C1 segment of cervical spinal cord (tissue), 14 donors: Measurements from ENCODE around the gene FUBP1.
A peak's percentile ranks its signal among the peaks of the same experiment; 100 is the strongest.
"Not testable (repeated sequence)": the region's sequence is repeated elsewhere in the genome, so short reads cannot be mapped to it uniquely, and the experiment has no call there.

Experiments
- DNase-seq, 14 donors: peaks; one replicate each; lab custom pipeline; 2025; lab: John Stamatoyannopoulos, UW

FUBP1 gene, protein sequence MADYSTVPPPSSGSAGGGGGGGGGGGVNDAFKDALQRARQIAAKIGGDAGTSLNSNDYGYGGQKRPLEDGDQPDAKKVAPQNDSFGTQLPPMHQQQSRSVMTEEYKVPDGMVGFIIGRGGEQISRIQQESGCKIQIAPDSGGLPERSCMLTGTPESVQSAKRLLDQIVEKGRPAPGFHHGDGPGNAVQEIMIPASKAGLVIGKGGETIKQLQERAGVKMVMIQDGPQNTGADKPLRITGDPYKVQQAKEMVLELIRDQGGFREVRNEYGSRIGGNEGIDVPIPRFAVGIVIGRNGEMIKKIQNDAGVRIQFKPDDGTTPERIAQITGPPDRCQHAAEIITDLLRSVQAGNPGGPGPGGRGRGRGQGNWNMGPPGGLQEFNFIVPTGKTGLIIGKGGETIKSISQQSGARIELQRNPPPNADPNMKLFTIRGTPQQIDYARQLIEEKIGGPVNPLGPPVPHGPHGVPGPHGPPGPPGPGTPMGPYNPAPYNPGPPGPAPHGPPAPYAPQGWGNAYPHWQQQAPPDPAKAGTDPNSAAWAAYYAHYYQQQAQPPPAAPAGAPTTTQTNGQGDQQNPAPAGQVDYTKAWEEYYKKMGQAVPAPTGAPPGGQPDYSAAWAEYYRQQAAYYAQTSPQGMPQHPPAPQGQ

GRCh38 chr1:77978969-77979876 lies at the start of gene FUBP1:
TSS of gene FUBP1 (minus strand) at chr1:77979072. CDS start at chr1:77979004, 68 bp downstream.
- peak; percentile 39 to 97 (median 90) for DNase-seq

- not testable (repeated sequence) for DNase-seq
These were observed 42.3 kb upstream of the FUBP1 start for GRCh38 chr1:78021134-78021533.

GRCh38 chr1:78019024-78019423 lies 40.2 kb upstream of the FUBP1 start:
- no peak for DNase-seq

DNA sequence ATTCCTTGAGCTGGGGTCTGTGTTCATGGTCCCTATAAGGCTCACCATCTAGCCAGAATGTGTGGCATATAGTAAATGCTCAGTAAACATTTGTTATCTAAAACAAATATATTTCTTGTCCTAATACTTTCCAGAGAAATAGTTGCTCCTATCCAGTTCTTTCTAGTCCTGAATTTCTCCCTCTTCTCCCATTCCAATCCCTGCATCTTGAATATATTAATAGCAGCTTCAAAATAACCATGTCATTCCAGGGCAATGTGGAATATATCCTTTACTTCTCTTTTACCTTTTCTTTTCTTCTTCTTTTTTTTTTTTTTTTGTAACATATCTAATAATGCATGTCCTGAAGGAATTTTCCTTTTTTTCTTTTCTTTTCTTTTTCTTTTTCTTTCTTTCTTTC lies 36.3 kb upstream of the FUBP1 start:
- no peak for DNase-seq

- no peak for DNase-seq
These were observed 32.2 kb upstream of the FUBP1 start for GRCh38 chr1:78011050-78011449.

- no peak for DNase-seq
These were observed 31.0 kb upstream of the FUBP1 start for GRCh38 chr1:78009836-78010235.

DNA sequence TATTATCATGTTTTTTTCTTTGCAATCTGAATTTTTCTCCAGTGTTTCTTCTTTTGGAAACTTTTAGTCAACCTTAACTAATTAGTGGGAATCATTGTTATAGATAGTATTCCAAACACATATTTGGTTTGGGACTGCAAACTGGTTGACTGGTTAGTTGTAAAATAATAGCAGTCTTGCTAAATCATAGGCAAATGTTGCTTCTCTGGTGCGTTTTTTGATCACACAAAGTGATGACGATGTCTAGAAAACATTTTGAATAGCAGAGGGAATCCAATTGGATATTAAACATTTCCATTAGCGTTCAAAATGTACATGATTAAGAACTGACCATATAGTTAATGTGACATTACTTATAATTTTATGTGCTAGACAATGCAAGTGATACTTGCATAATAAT lies 30.4 kb upstream of the FUBP1 start:
- DNase-seq, result no peak

DNA sequence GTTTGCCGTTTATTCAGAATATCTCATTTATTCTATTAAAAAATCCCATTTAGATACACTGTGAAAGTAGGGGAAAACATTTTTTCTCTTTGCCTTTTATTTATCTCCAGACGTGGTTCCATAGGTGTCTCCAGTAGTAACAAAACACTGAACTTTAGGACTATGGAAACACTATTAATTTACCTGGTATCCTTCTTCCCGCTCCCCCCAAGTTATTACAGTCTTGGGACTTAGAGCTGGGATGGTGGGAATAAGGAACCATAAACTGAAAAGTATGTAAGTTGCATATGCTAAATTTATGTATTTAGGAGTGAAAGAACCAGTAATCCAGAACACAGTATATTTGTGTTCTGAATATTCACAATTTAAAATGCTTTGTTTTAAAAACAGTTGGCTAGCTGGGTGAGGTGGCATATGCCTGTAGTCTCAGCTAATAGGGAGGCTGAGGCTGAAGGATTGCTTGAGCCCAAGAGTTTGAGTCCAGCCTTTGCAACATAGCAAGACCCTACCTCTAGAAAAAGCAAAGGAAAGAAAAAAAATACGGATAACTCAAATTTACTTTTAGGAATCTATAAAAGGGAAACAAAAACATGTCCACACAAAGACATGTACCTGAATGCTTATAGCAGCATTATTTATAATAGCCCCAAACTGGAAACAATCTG lies 28.9 kb upstream of the FUBP1 start:
- no peak for DNase-seq

DNA sequence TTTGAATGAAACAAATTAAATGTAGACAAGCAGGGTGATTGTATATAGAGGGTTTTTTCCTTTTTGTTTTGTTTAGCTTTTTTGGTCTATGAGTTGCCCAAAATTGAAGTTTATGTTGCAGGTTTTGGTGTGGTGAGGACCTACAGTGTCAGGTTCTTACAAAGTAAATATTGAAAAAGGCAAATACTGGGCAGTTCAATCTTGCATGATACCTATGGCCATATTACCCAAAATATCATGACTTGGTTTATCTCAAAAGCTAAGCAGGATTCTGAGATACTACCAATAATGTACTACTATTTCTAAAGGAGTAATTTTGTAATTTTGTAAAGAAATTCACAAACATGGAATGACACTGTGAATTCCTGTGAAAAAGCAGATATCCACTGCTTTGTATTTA lies 27.6 kb upstream of the FUBP1 start:
- DNase-seq, result peak in 1 of 14 donors; percentile 12

- peak in 1 of 14 donors; percentile 56 for DNase-seq
These were observed 26.9 kb upstream of the FUBP1 start for GRCh38 chr1:78005755-78006154.

- DNase-seq, result no peak
These were observed 26.5 kb upstream of the FUBP1 start for GRCh38 chr1:78005448-78005722.

GRCh38 chr1:78004719-78005447 lies 26.0 kb upstream of the FUBP1 start, which contains the start of gene DNAJB4:
TSS of gene DNAJB4 (plus strand) at chr1:78004939. CDS start at chr1:78005111, 172 bp downstream.
- DNase-seq, result peak in 12 of 14 donors; percentile 8 to 95 (median 48)

GRCh38 chr1:78003882-78004718 lies 25.2 kb upstream of the FUBP1 start:
- DNase-seq, result peak in 11 of 14 donors; percentile 4 to 70 (median 17)

DNA sequence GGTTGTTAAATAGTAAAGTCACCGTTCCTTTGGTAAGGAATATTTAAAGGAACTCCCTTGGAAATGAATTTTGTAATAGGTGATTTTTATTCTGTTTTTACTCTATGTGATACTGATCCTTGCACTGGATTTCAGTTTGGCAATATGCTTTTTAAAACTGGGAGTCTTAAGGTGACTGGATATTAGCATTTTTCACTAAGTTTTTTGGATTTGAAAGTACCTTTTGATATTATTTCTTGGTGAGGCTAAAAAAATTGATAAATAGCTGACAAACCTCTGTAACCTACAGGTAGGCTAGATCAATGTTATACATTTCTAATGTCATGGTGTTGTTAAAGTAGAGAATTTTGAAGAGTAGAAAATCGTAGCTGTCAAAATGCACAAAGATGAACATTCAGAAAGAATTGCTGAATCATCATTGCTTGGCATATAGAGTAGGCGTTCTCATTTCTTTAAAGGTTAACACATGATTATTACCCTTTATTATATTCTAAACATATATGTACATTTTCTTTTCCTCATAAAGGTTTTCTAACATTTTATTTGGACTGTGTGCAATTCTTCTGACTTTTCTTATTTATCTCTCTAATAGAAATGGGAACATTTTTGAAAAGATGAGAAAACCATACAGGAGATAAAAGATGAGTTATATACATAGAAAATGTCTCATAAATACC lies 24.3 kb upstream of the FUBP1 start:
- DNase-seq, result peak in 1 of 14 donors; percentile 14

DNA sequence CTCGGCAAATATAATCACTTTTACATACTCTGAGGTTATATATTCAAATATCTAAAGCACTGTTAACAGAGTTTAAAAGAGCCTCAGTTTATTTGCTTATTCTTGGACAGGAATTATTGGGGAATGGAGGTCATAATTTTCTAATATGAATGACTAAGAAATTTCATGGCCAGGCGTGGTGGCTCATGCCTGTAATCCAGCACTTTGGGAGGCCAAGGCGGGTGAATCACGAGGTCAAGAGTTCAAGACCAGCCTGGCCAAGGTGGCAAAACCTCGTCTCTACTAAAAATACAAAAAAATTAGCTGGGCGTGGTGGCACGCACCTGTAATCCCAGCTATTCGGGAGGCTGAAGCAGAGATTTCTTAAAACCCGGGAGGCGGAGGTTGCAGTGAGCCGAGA lies 21.7 kb upstream of the FUBP1 start:
- DNase-seq, result not testable (repeated sequence)

DNA sequence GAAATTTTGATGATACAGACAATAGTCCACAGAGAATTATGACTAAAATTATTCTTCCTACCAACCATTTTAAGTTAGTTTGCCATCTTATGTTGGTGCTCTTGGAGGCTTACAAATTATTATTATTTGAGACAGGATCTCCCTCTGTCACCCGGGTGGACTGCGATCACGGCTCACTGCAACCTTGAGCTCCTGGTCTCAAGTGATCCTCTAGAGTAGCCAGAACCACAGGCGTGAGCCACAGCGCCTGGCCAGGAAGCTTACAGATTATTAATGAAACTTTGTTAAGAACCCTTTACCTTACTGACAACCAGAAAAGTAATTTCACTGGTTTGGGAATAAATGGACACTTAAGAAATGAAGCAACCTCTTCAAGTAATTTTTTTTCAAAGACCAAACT lies 17.9 kb upstream of the FUBP1 start:
- no peak for DNase-seq

DNA sequence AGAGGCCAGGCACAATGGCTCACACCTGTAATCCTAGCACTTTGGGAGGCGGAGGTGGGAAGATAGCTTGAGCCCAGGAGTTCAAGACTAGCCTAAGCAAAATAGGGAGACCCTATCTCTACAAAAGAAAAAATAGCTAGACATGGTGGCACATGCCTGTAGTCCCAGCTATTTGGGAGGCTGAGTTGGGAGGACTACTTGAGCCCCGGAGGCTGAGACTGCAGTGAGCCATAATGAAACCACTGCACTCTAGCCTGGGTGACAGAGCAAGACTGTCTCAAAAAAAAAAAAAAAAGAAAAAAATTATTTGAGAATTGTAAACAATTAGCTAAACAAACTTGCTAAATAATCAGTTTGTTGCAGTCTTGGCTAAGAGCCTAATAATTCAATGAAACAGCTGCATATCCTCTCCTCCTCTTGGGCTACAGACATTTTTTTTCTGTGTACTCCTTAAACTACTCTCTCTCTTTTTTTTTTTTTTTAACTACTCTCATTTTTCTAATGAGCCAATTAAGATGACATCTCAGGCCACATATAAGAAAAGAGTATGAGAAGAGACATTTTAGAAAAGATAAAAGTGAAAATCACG lies 15.3 kb upstream of the FUBP1 start:
- no peak for DNase-seq

DNA sequence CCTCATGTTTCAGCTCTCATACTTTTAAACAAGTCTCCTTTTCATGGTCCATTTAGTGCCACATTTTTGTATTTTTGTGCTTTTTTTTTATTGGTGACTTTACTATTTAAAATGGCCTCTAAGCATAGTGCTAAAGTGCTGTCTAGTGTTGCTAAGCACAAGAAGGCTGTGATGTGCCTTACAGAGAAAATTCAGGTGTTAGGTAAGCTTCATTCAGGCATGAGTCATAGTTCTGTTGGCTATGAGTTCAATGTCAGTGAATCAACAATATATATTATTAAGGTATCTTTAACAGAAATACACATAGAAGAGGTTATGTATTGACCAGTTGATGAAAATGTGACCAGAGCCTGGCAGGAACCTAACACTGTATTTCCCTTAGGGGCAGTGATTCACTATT lies 12.8 kb upstream of the FUBP1 start:
- no peak for DNase-seq

DNA sequence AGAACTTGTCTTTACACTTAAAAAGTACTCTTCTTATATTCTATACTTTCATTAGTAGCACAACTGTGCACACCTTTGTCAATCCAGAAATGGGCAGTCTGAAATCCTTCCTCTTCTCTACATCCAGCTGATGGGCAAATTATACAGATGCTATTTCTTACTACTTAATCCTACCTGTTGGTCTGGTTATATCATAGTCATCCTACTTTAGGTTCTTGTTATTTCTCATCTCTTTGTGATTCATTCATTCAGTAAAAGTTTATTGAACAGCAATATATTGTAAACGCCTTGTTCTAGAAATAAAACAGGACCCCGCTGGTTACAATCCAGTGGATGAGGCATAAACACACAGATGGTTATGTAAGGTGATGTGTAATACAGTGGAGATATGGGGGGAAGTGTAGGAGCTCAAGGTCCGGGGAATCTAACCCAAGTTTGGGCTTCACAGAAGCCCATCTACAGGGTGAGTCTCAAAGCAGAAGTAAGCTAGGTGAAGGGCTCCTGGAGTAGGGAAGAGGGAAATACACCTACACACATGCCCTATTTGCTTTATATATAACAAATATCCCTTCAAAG lies 11.8 kb upstream of the FUBP1 start:
- DNase-seq, result no peak
